ENCODE data around the gene ZNF19.

DNA sequence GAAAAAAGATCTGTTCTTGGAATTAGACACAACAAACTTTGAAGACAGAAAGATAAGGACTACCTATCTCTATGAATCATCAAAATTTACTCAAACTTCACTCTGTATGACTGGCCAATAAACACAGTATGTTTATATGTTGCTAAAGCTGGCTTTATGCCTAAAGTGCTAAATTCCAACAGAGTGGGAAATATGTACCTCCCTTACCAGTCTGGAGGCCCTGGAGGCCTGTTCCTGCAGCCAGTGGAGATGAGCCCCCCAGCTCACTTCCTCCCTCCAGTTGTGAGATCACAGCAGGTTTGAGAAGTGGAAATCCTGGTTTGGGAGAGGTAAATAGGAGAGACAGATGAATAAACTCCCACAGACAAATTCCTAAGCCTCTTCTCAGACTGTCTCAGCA lies 36.1 kb downstream of the ZNF19 start:
- TF ChIP-seq, protein P1, sequence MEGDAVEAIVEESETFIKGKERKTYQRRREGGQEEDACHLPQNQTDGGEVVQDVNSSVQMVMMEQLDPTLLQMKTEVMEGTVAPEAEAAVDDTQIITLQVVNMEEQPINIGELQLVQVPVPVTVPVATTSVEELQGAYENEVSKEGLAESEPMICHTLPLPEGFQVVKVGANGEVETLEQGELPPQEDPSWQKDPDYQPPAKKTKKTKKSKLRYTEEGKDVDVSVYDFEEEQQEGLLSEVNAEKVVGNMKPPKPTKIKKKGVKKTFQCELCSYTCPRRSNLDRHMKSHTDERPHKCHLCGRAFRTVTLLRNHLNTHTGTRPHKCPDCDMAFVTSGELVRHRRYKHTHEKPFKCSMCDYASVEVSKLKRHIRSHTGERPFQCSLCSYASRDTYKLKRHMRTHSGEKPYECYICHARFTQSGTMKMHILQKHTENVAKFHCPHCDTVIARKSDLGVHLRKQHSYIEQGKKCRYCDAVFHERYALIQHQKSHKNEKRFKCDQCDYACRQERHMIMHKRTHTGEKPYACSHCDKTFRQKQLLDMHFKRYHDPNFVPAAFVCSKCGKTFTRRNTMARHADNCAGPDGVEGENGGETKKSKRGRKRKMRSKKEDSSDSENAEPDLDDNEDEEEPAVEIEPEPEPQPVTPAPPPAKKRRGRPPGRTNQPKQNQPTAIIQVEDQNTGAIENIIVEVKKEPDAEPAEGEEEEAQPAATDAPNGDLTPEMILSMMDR (IDR thresholded peaks at IDR 0.05): no peak
- no peak for TF ChIP-seq POLR2A (IDR thresholded peaks at IDR 0.05)

Data from testis (tissue), 2 donors.